ENCODE measurements around the gene GGT6. TPM values are rescaled to one million over a fixed set of nuclear protein-coding genes. Genes with fewer than 3 reads are reported as not detected.

GGT6 gene
- polyA plus RNA-seq, 2 of the 4 experiments (the other 2 are of a cell fraction) = not detected

GRCh38 chr17:4554997-4555799 is 5.2 kb downstream of the GGT6 start, which contains the start of gene MYBBP1A (continued):
- TF ChIP-seq SREBF2 (IDR thresholded peaks at IDR 0.05) (no peak), MYC (IDR thresholded peaks at IDR 0.05; ENCODE audit: borderline replicate concordance, low read length) (peak; percentile 70), BHLHE40 (IDR thresholded peaks at IDR 0.05; ENCODE audit: low read depth, low read length) (no peak), HOXB13 (CRISPR knock-in tag; IDR thresholded peaks at IDR 0.05; ENCODE audit: low read depth) (peak; percentile 47; the same call in 1 of the 2 replicates), RCOR1 (IDR thresholded peaks at IDR 0.05; ENCODE audit: low read depth, low read length) (no peak), HOXB5 (CRISPR knock-in tag; IDR thresholded peaks at IDR 0.05) (0 out of 2 replicates have a peak, but pooled peaks have one; percentile 49), MAFK (IDR thresholded peaks at IDR 0.05; ENCODE audit: partially characterized antibody) (no peak), HDAC2 (IDR thresholded peaks at IDR 0.05) (no peak; the same call in 1 of the 2 replicates), KDM1A (IDR thresholded peaks at IDR 0.05; ENCODE audit: low read depth) (peak; percentile 28; the same call in 1 of the 2 replicates), GATA3 (IDR thresholded peaks at IDR 0.05; ENCODE audit: borderline replicate concordance) (peak; percentile 48; the same call in 1 of the 2 replicates), RARB (CRISPR knock-in tag; IDR thresholded peaks at IDR 0.05) (no peak), NFE2L2 (conservative IDR thresholded peaks at IDR 0.05; ENCODE audit: low read length) (no peak), HEYL (CRISPR knock-in tag; IDR thresholded peaks at IDR 0.05) (no peak), JUN (IDR thresholded peaks at IDR 0.05) (peak; percentile 78 to 97; a peak in 4 of 5 replicates), CHD2 (IDR thresholded peaks at IDR 0.05; ENCODE audit: low read length, partially characterized antibody) (no peak), PBX3 (IDR thresholded peaks at IDR 0.05) (0 out of 2 replicates have a peak, but pooled peaks have one; percentile 44), ZC3H11A (IDR thresholded peaks at IDR 0.05) (no peak), RAD21 (conservative IDR thresholded peaks at IDR 0.05 in 1 of 2, IDR thresholded peaks at IDR 0.05 in 1 of 2) (no peak)
- TF ChIP-seq, protein P1, sequence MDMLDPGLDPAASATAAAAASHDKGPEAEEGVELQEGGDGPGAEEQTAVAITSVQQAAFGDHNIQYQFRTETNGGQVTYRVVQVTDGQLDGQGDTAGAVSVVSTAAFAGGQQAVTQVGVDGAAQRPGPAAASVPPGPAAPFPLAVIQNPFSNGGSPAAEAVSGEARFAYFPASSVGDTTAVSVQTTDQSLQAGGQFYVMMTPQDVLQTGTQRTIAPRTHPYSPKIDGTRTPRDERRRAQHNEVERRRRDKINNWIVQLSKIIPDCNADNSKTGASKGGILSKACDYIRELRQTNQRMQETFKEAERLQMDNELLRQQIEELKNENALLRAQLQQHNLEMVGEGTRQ (IDR thresholded peaks at IDR 0.05) = peak; percentile 55; the same call in 1 of the 2 replicates
- TF ChIP-seq, protein P2, sequence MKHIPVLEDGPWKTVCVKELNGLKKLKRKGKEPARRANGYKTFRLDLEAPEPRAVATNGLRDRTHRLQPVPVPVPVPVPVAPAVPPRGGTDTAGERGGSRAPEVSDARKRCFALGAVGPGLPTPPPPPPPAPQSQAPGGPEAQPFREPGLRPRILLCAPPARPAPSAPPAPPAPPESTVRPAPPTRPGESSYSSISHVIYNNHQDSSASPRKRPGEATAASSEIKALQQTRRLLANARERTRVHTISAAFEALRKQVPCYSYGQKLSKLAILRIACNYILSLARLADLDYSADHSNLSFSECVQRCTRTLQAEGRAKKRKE (CRISPR knock-in tag; IDR thresholded peaks at IDR 0.05; ENCODE audit: low read depth) = 0 out of 2 replicates have a peak, but pooled peaks have one; percentile 28
- TF ChIP-seq, protein P3, sequence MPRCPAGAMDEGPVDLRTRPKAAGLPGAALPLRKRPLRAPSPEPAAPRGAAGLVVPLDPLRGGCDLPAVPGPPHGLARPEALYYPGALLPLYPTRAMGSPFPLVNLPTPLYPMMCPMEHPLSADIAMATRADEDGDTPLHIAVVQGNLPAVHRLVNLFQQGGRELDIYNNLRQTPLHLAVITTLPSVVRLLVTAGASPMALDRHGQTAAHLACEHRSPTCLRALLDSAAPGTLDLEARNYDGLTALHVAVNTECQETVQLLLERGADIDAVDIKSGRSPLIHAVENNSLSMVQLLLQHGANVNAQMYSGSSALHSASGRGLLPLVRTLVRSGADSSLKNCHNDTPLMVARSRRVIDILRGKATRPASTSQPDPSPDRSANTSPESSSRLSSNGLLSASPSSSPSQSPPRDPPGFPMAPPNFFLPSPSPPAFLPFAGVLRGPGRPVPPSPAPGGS (IDR thresholded peaks at IDR 0.05) = peak; percentile 98
- TF ChIP-seq, protein P4, sequence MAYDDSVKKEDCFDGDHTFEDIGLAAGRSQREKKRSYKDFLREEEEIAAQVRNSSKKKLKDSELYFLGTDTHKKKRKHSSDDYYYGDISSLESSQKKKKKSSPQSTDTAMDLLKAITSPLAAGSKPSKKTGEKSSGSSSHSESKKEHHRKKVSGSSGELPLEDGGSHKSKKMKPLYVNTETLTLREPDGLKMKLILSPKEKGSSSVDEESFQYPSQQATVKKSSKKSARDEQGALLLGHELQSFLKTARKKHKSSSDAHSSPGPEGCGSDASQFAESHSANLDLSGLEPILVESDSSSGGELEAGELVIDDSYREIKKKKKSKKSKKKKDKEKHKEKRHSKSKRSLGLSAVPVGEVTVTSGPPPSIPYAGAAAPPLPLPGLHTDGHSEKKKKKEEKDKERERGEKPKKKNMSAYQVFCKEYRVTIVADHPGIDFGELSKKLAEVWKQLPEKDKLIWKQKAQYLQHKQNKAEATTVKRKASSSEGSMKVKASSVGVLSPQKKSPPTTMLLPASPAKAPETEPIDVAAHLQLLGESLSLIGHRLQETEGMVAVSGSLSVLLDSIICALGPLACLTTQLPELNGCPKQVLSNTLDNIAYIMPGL (CRISPR knock-in tag; IDR thresholded peaks at IDR 0.05; ENCODE audit: borderline replicate concordance) = no peak
